PFSK-1 (cell line): ENCODE results near the gene CENPT.

Source experiments
- FOXP2 ChIP-seq: optimal IDR thresholded peaks from 2 replicates; pipeline ENCODE3; 2011; ENCODE audit warnings: borderline replicate concordance, control low read depth, inconsistent platforms; ENCODE audit not compliant: insufficient read depth; ENCODE audit errors: extremely low read length, extremely low read depth
- POLR2AphosphoS5 ChIP-seq: IDR thresholded peaks from 2 replicates; pipeline ENCODE4 v1.6.1; 2012; ENCODE audit warnings: low read depth, mild to moderate bottlenecking, control low read depth, low read length, moderate library complexity
- SIN3A ChIP-seq: IDR thresholded peaks from 2 replicates; pipeline ENCODE4 v1.6.1; 2012; ENCODE audit warnings: mild to moderate bottlenecking, low read length, moderate library complexity, borderline replicate concordance; ENCODE audit not compliant: insufficient read depth
- TAF1 ChIP-seq: IDR thresholded peaks from 2 replicates; pipeline ENCODE4 v1.6.1; 2012; ENCODE audit warnings: low read length, control low read depth, borderline replicate concordance; ENCODE audit not compliant: insufficient read depth
- TF ChIP-seq, protein P1 (sequence below), 2 experiments: IDR thresholded peaks; 2 replicates each; pipeline versions ENCODE4 v1.6.1 to v1.8.0; 2011 to 2012; ENCODE audit warnings: low read depth in 2 of 2, low read length in 2 of 2, control low read depth in 1 of 2, inconsistent platforms in 1 of 2, mild to moderate bottlenecking in 1 of 2, moderate library complexity in 1 of 2; ENCODE audit not compliant: insufficient read depth in 1 of 2

CENPT gene

DNA sequence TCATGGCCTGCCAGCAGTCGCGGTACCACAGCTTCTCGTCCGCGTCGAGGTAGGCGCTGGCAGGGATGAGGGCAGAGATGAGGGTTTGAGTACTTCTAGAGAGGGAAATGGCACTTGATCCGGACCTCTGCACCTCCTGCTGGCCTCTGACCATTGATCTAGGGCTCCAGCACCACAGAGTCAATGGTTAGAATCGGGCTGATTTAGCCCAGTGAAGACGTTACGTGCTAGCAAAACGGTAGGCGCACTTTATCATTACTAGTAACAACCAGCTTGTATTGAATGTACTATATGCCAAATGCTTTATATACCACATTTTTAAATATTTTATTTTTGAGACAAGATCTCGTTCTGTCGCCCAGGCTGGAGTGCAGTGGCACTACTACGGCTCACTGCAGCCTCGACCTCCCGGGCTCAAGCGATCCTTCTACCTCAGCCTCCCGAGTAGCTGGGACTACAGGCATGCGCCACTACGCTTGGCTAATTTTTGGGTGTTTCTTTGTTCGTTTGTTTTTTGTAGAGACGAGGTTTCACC is 40.3 kb downstream of the CENPT start:
- TF ChIP-seq TAF1, result no peak
- TF ChIP-seq, protein P1, sequence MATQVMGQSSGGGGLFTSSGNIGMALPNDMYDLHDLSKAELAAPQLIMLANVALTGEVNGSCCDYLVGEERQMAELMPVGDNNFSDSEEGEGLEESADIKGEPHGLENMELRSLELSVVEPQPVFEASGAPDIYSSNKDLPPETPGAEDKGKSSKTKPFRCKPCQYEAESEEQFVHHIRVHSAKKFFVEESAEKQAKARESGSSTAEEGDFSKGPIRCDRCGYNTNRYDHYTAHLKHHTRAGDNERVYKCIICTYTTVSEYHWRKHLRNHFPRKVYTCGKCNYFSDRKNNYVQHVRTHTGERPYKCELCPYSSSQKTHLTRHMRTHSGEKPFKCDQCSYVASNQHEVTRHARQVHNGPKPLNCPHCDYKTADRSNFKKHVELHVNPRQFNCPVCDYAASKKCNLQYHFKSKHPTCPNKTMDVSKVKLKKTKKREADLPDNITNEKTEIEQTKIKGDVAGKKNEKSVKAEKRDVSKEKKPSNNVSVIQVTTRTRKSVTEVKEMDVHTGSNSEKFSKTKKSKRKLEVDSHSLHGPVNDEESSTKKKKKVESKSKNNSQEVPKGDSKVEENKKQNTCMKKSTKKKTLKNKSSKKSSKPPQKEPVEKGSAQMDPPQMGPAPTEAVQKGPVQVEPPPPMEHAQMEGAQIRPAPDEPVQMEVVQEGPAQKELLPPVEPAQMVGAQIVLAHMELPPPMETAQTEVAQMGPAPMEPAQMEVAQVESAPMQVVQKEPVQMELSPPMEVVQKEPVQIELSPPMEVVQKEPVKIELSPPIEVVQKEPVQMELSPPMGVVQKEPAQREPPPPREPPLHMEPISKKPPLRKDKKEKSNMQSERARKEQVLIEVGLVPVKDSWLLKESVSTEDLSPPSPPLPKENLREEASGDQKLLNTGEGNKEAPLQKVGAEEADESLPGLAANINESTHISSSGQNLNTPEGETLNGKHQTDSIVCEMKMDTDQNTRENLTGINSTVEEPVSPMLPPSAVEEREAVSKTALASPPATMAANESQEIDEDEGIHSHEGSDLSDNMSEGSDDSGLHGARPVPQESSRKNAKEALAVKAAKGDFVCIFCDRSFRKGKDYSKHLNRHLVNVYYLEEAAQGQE (IDR thresholded peaks at IDR 0.05; ENCODE audit: insufficient read depth in 1 of 2, low read depth in 2 of 2, low read length in 2 of 2), result no peak
- TF ChIP-seq POLR2AphosphoS5, result no peak
- no peak for TF ChIP-seq FOXP2
- no peak for TF ChIP-seq SIN3A

DNA sequence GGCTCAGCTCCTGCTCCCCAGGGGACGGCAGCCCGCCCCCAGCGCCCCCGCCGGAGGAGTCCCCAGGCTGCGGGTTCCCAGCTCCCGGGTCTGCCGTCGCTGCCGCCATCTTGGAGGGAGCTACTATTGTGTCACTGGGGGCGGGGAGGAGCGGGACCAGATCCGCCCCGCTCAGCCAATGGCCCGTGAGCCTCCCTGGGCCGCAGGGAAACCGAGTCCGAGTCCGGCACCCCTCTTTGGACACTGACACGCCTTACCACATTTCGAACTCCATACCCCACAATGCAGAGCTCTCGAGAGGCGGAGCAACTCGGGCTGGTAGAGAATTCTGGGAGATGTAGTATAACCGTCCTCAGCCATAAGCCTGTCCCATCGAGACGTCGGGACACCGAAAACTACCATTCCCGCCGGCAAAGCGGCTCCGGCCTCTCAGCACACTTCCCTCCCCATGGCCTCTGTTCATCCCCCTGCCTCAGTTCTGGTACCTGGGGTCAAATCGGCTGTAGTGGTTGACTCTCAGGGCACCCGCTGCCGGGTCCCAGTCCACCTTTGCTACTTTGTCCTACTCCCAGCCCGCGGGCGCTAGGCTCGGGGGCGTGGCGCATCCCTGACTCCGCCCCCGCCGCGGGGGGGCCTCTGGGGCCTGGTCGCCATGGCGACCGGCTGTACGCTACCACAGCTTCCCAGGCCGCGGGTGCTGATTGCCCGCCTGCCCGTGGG is 40.9 kb downstream of the CENPT start, which contains the start of the genes RANBP10 and TSNAXIP1:
RANBP10 (minus strand) TSS at position 133 of the 720 bp plus-strand sequence; CDS start at position 109, 24 bp downstream.
TSNAXIP1 (plus strand) TSS at position 462 of the 720 bp plus-strand sequence. CDS start 261 bp downstream, outside the sequence.
- peak; percentile 65; the same call in 1 of the 2 replicates for TF ChIP-seq SIN3A
- TF ChIP-seq POLR2AphosphoS5, result peak; percentile 90
- TF ChIP-seq, protein P1 (IDR thresholded peaks at IDR 0.05; ENCODE audit: insufficient read depth in 1 of 2, low read depth in 2 of 2, low read length in 2 of 2), result peak in 1 of 2 experiments; percentile 69; a peak in 2 of 4 replicates
- TF ChIP-seq FOXP2, result peak; percentile 21
- TF ChIP-seq TAF1, result peak; percentile 98

DNA sequence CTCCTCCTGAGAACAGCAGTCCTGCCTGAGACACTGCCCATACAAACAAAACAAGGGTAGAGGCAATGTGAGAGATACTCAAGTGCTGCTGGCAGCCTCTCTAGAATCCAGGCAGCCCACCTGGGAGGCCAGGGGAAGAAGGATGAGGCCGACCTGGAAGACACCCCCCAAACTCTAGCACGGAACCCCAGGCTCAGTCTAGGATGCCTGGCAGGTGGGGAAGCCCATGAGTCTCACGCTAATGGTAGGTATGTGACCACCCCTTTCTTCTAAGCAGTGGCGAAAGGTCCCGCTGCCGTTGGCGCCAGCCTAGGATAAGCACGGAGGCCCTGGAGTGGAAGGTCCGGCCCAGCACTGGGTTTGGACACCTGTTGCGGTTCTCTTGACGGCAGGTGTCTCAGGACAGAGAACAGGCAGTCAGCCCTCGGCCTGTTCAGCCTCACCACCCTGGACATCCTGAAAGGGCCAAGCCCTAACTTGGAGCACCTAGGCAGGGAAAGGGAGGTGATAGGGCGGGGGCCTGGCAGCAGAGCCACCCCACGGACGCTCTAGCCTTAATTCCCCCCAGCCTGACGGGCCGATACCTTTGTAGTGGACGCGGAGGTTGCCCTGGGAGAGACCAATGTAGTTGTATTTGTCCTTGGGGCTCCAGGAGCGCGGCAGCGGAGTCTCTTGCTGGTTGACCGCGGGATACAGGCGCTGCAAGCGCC is 41.6 kb downstream of the CENPT start:
- TF ChIP-seq FOXP2 (no peak), POLR2AphosphoS5 (no peak)

DNA sequence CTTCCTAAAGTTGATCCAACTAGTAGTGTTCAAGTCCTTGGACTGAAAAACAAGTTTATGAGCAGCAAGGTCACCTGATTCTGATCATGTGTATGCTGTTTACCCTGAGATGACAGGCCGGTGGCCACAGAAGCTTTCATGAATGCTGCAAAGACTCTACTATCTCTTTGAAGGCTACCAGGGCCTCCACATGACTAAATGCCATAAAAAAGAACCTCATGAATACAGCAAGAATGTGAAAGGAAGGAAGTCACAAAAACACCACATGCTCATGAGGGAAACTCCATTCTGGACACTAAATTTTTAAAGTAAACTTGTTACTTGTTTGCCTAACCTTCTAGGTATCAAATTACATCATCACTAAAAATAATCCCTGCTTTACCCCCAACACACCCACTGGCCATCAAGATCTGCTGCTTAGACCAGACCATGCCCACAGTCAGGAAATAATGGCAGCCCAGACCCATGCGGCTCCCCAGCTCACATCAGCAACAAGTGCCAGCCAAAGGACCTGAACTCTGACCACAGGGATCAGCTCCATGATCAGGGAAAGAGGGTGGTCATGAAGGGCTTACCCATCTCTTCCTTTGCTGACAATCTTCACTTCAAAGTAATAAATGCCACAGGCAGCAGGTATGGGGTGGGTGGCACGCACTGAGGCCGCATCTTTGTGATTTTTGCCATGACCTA is 42.5 kb downstream of the CENPT start:
- TF ChIP-seq, protein P1 (IDR thresholded peaks at IDR 0.05; ENCODE audit: insufficient read depth in 1 of 2, low read depth in 2 of 2, low read length in 2 of 2), result no peak
- TF ChIP-seq FOXP2 (no peak), TAF1 (no peak), SIN3A (no peak), POLR2AphosphoS5 (no peak)

DNA sequence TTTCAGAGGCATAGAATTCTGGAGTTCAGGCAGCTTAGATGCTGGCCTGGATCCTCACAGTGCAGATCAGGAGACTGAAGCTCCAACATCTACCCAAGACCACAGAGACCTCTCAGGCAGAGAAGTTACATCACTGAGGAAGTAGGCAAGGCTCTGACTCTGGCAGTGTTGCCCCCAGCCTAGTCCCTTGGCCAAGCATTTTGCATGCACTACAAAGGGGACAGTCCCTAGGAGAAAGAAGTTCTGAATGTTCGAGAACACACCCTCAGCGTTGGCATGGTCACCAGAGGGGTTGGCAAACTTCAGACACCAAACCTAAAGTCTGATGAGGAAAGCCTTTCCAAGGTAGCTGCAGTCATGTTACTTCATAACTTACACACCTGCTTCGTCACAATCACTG is 43.6 kb downstream of the CENPT start:
- no peak for TF ChIP-seq FOXP2
- TF ChIP-seq TAF1, result no peak
- TF ChIP-seq SIN3A, result no peak
- TF ChIP-seq, protein P1 (IDR thresholded peaks at IDR 0.05; ENCODE audit: insufficient read depth in 1 of 2, low read depth in 2 of 2, low read length in 2 of 2), result no peak
- no peak for TF ChIP-seq POLR2AphosphoS5
